NB4 (cell line): ENCODE results near the gene TBRG4.

ENCODE experiments used
- MYC ChIP-seq: IDR thresholded peaks from 2 replicates; pipeline ENCODE4 v1.6.1; 2011; ENCODE audit warnings: low read depth, low read length
- POLR2A ChIP-seq: IDR thresholded peaks from 2 replicates; pipeline ENCODE4 v1.6.1; 2011; ENCODE audit warnings: mild to moderate bottlenecking; ENCODE audit not compliant: insufficient read length; ENCODE audit errors: extremely low read depth
- TF ChIP-seq, protein P1 (sequence below): IDR thresholded peaks from one replicate; pipeline ENCODE4 v1.5.1; 2012; ENCODE audit warnings: low read depth, low read length
- TF ChIP-seq, protein P2 (sequence below): IDR thresholded peaks from 2 replicates; pipeline ENCODE4 v1.6.1; 2011; ENCODE audit warnings: low read depth, low read length

DNA sequence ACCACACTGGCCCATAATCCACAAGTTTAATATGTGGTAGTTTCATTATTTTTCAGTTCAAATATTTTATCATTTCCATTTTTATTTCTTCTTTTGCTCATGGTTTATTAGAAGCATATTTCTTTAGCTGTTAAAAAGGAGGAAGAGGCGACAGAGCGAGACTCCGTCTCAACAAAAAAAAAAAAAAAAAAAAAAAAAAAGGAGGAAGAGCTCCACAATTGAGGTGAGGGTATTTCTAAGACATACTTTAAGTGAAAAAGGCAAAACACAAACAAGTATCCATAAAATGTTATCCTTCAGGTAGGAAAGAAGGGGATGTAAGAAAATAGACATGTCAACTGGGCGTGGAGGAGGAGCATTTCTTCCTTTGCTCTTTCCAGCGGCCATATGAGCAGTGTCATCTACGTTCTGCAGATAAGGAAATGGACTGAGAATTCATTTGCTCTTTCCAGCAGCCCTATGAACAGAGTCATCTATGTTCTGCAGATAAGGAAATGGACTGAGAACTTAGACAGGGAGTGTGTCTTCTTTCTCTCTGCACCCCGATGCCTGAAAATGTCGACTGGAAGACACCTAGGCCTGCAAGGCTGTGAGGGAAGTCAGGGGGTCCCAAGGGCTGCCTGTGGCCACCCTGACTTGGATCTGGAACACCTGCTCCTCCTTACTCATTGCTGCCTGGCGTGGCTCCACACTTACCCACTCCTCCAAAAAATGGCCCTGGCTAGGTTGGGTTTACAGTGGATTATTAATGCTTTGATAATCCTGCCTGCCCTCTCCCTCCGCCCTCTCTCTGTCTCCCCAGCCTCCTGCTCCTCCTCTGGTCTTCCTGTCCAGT lies 27.2 kb upstream of the TBRG4 start:
- TF ChIP-seq, protein P1, sequence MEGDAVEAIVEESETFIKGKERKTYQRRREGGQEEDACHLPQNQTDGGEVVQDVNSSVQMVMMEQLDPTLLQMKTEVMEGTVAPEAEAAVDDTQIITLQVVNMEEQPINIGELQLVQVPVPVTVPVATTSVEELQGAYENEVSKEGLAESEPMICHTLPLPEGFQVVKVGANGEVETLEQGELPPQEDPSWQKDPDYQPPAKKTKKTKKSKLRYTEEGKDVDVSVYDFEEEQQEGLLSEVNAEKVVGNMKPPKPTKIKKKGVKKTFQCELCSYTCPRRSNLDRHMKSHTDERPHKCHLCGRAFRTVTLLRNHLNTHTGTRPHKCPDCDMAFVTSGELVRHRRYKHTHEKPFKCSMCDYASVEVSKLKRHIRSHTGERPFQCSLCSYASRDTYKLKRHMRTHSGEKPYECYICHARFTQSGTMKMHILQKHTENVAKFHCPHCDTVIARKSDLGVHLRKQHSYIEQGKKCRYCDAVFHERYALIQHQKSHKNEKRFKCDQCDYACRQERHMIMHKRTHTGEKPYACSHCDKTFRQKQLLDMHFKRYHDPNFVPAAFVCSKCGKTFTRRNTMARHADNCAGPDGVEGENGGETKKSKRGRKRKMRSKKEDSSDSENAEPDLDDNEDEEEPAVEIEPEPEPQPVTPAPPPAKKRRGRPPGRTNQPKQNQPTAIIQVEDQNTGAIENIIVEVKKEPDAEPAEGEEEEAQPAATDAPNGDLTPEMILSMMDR, result no peak
- TF ChIP-seq POLR2A (no peak), MYC (no peak)
- TF ChIP-seq, protein P2, sequence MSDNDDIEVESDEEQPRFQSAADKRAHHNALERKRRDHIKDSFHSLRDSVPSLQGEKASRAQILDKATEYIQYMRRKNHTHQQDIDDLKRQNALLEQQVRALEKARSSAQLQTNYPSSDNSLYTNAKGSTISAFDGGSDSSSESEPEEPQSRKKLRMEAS, result no peak
